Sigmoid colon (tissue), 7 donors: ENCODE data around the gene SH3RF3. TPM values are rescaled to one million over a fixed set of nuclear protein-coding genes. Genes with fewer than 3 reads are reported as not detected.

Experiments
- DNase-seq: peaks from one replicate; pipeline ENCODE4 v3.0.0-alpha.2; 2019
- H3K27ac ChIP-seq, 4 donors: fragments of 200-600 bp; sonication (generic); one replicate each; pipeline ENCODE4 v1.5.1; 2016 to 2019; ENCODE audit warnings: mild to moderate bottlenecking in 1 of 4
- H3K27me3 ChIP-seq, 3 donors: fragments of 200-600 bp; sonication (generic); one replicate each; pipeline ENCODE4 v1.5.1; 2019; ENCODE audit warnings: mild to moderate bottlenecking in 1 of 3
- H3K36me3 ChIP-seq, 4 donors: fragments of 200-600 bp; sonication (generic); one replicate each; pipeline ENCODE4 v1.5.1; 2016 to 2019
- H3K4me1 ChIP-seq, 4 donors: fragments of 200-600 bp; sonication (generic); one replicate each; pipeline ENCODE4 v1.5.1; 2017 to 2019
- H3K4me3 ChIP-seq, 4 donors: fragments of 200-600 bp; sonication (generic); one replicate each; pipeline ENCODE4 v1.5.1; 2017 to 2019; ENCODE audit warnings: mild to moderate bottlenecking in 2 of 4, moderate library complexity in 1 of 4
- H3K9me3 ChIP-seq, 4 donors: fragments of 200-600 bp in 3 of 4; sonication (generic) in 3 of 4; one replicate each; pipeline versions ENCODE4 v1.5.1 to v1.6.1; 2013 to 2019
- EP300 ChIP-seq, 4 donors: sonication (generic); formaldehyde crosslinking; IDR thresholded peaks; one replicate each; pipeline ENCODE4 v1.6.1; 2017; ENCODE audit warnings: antibody characterized with exemption in 4 of 4
- POLR2A ChIP-seq, 2 donors: fragments of 450-650 bp; IDR thresholded peaks; one replicate each; pipeline ENCODE4 v1.6.1; 2016; ENCODE audit warnings: antibody characterized with exemption in 2 of 2, mild to moderate bottlenecking in 2 of 2, moderate library complexity in 2 of 2
- POLR2AphosphoS5 ChIP-seq, 4 donors: sonication (generic); formaldehyde crosslinking; IDR thresholded peaks; one replicate each; pipeline ENCODE4 v1.6.1; 2017; ENCODE audit warnings: antibody characterized with exemption in 4 of 4
- WGBS, 2 donors: extraction: QIAGEN DNeasy Blood & Tissue Kit; methylation state at CpG; one replicate each; pipeline ENCODE4 v1.1.7; 2013; 5-methylcytosine and 5-hydroxymethylcytosine counted together
- intact Hi-C: fragments of 100-400 bp; cut with DNase I; formaldehyde crosslinking; loops from one replicate; pipeline ENCODE4 v1.15.1; 2023
- polyA plus RNA-seq, 3 donors: library from polyadenylated mRNA; stranded (reverse); fragments of 200-250 nt; gene quantifications; one replicate each; pipeline ENCODE4 v1.2.3, GENCODE V29; 2013
- total RNA-seq, 4 donors: library from RNA; depleted of rRNA; stranded (reverse); fragments of >200 nt; gene quantifications; one replicate each; pipeline ENCODE4 v1.1.0, GENCODE V29; 2016
- TF ChIP-seq, protein P1 (sequence below), 4 experiments: fragments of 450-650 bp in 3 of 4; fragments of 200-600 bp in 1 of 4; IDR thresholded peaks; one replicate each; pipeline ENCODE4 v1.5.1; 2016 to 2019; ENCODE audit warnings: antibody characterized with exemption in 4 of 4, mild to moderate bottlenecking in 3 of 4, moderate library complexity in 2 of 4
- donor health status: healthy with polysubstance abuse.
- donor health status: Bipolar disorder and iron deficiency.
- donor health status: healthy.

The SH3RF3 gene
- total and polyA plus RNA-seq, 7 donors, result 0.69 to 10.0 (median 3.4) TPM

DNA sequence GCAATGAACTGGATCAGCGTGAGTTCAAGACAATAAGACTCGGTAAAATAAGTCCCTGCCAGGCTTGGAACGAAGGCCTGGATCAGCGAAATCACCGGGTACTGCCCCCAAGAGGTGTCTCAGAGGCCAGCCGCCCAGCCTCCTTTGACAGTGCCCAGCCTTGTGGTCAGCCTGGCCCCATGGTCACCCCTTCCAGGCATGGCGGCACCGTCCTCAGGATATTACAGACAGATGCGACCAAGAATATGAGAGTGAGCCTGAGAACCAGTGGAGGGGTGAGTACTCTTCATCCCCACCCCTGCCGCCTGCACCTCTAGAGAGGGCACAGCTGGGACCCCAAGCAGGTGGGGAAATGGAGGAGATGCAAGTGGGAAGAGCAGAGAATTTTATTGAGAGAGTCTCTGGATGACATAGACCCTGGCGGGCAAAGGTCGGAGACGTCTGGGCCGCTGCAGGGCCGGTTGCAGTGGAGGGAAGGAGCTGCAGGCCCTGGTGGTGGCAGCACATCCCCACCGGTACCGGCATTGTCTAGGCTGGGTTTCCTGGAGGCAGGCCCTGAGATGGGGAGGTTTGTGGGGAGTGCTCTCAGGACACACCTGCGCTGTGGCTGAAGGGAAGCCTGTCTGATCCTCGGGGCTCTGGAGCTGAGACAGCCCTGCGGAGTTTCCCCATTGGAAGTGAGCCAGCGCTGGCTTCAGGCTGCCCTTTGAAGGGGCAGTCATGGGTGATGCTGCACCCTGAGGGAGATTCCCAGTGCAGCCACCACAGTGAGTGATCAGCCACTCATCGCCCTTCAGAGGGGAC is 294.8 kb downstream of the SH3RF3 start:
- WGBS, 2 donors, result 58 to 80% methylated on average over 22 of the region's 22 CpGs
- Histone ChIP-seq H3K4me1 (peaks cover 0 to 10% (median under 1%) of the 10 kb centered on the region in 4 donors), H3K36me3 (no peaks in the 10 kb centered on the region), H3K4me3 (no peak overlapping the region), H3K27me3 (no peaks in the 10 kb centered on the region), H3K9me3 (no peaks in the 10 kb centered on the region), H3K27ac (no peak overlapping the region)
- DNase-seq, result peak; percentile 59
- intact Hi-C loops, result no loop called here
- TF ChIP-seq EP300 (IDR thresholded peaks at IDR 0.05) (no peak), POLR2A (IDR thresholded peaks at IDR 0.05) (no peak), POLR2AphosphoS5 (IDR thresholded peaks at IDR 0.05) (no peak)
- TF ChIP-seq, protein P1, sequence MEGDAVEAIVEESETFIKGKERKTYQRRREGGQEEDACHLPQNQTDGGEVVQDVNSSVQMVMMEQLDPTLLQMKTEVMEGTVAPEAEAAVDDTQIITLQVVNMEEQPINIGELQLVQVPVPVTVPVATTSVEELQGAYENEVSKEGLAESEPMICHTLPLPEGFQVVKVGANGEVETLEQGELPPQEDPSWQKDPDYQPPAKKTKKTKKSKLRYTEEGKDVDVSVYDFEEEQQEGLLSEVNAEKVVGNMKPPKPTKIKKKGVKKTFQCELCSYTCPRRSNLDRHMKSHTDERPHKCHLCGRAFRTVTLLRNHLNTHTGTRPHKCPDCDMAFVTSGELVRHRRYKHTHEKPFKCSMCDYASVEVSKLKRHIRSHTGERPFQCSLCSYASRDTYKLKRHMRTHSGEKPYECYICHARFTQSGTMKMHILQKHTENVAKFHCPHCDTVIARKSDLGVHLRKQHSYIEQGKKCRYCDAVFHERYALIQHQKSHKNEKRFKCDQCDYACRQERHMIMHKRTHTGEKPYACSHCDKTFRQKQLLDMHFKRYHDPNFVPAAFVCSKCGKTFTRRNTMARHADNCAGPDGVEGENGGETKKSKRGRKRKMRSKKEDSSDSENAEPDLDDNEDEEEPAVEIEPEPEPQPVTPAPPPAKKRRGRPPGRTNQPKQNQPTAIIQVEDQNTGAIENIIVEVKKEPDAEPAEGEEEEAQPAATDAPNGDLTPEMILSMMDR (IDR thresholded peaks at IDR 0.05), result no peak

GRCh38 chr2:109425411-109425810 is 296.4 kb downstream of the SH3RF3 start:
- Histone ChIP-seq H3K9me3 (no peaks in the 10 kb centered on the region), H3K36me3 (no peaks in the 10 kb centered on the region), H3K27me3 (no peaks in the 10 kb centered on the region), H3K27ac (no peak overlapping the region), H3K4me1 (peaks cover 0 to 13% (median 5%) of the 10 kb centered on the region in 4 donors), H3K4me3 (no peak overlapping the region)
- intact Hi-C loops, result no loop called here
- 83 to 90% methylated on average over 3 of the region's 3 CpGs for WGBS, 2 donors
- no peak for DNase-seq
- no peak for TF ChIP-seq EP300 (IDR thresholded peaks at IDR 0.05)
- TF ChIP-seq POLR2A (IDR thresholded peaks at IDR 0.05), result no peak
- TF ChIP-seq POLR2AphosphoS5 (IDR thresholded peaks at IDR 0.05), result no peak
- TF ChIP-seq, protein P1 (IDR thresholded peaks at IDR 0.05), result no peak

DNA sequence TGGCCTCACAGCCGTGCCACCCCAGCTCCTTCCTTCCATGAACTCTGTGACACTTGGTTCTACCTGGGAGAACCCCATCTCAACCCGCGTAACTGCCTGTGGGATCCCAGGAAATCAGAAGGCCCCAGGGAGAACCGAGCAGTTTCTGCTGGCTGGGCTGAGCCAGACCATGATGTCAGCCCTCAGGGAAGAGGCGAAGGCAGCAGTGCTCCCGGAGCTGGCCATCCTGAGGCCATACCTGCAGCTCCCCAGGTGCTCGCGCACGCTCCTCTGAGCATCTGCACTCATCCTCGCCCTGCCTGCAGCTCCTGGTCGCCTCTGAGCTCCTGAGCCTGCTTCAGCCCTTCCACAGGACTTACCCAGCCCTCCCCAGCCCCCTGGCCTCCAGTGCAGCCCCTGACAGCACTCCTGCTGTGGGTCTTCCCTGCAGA is 298.7 kb downstream of the SH3RF3 start:
- Histone ChIP-seq H3K36me3 (peaks cover 0 to 3% (median 0%) of the 10 kb centered on the region in 4 donors), H3K9me3 (no peaks in the 10 kb centered on the region), H3K4me1 (peaks cover 0 to 13% (median 5%) of the 10 kb centered on the region in 4 donors), H3K4me3 (no peak overlapping the region), H3K27ac (no peak overlapping the region), H3K27me3 (no peaks in the 10 kb centered on the region)
- TF ChIP-seq POLR2A (IDR thresholded peaks at IDR 0.05) (no peak), EP300 (IDR thresholded peaks at IDR 0.05) (no peak), POLR2AphosphoS5 (IDR thresholded peaks at IDR 0.05) (no peak)
- TF ChIP-seq, protein P1 (IDR thresholded peaks at IDR 0.05), result no peak
- intact Hi-C loops, result no loop called here
- peak; percentile 35 for DNase-seq
- WGBS, 2 donors, result 92 to 94% methylated on average over 11 of the region's 11 CpGs

- peak; percentile 41 for DNase-seq
- TF ChIP-seq POLR2A (IDR thresholded peaks at IDR 0.05), result no peak
- TF ChIP-seq POLR2AphosphoS5 (IDR thresholded peaks at IDR 0.05), result no peak
- TF ChIP-seq EP300 (IDR thresholded peaks at IDR 0.05), result no peak
- TF ChIP-seq, protein P1 (IDR thresholded peaks at IDR 0.05), result no peak
- intact Hi-C loops, result no loop called here
Observed at GRCh38 chr2:109428281-109428680, 299.3 kb downstream of the SH3RF3 start.

More at GRCh38 chr2:109428281-109428680, 299.3 kb downstream of the SH3RF3 start:
- no peak overlapping the region for H3K27ac ChIP-seq
- no peak overlapping the region for H3K4me3 ChIP-seq
- H3K36me3 ChIP-seq, result peaks cover 0 to 6% (median 0%) of the 10 kb centered on the region in 4 donors
- H3K4me1 ChIP-seq, result peaks cover 0 to 13% (median 5%) of the 10 kb centered on the region in 4 donors
- no peaks in the 10 kb centered on the region for H3K27me3 ChIP-seq
- 65 to 86% methylated on average over 12 of the region's 12 CpGs for WGBS, 2 donors
- no peaks in the 10 kb centered on the region for H3K9me3 ChIP-seq
